SK-N-SH treated with all-trans-retinoic acid at 6 μM for 48 hours (cell line): ENCODE measurements around the gene FRYL.
A peak's percentile ranks its signal among the peaks of the same experiment; 100 is the strongest.

Source experiments
- ATAC-seq: fragments of 200-7000 bp; cut with Tn5 transposase; 3 replicates; pipeline ENCODE4 v1.9.1; 2020; ENCODE audit warnings: mild to moderate bottlenecking, moderate library complexity
- BACH2 ChIP-seq: fragments of 250-450 bp; sonication (Bioruptor Pico); IDR thresholded peaks from 2 replicates; pipeline ENCODE4 v1.9.0; 2021; ENCODE audit warnings: mild to moderate bottlenecking, borderline replicate concordance
- CSDC2 ChIP-seq: fragments of 250-450 bp; sonication (Bioruptor Pico); IDR thresholded peaks from 2 replicates; pipeline ENCODE4 v1.5.0; 2020; ENCODE audit warnings: mild to moderate bottlenecking, moderate library complexity
- CSRNP3 ChIP-seq: fragments of 250-450 bp; sonication (Bioruptor Pico); IDR thresholded peaks from 2 replicates; pipeline ENCODE4 v1.5.1; 2021; ENCODE audit warnings: mild to moderate bottlenecking, moderate library complexity
- ESRRG ChIP-seq: fragments of 250-450 bp; sonication (Bioruptor Pico); IDR thresholded peaks from 2 replicates; pipeline ENCODE4 v1.6.1; 2021; ENCODE audit warnings: mild to moderate bottlenecking
- GLIS3 ChIP-seq: fragments of 250-450 bp; sonication (Bioruptor Pico); IDR thresholded peaks from 2 replicates; pipeline ENCODE4 v1.5.0; 2020; ENCODE audit warnings: mild to moderate bottlenecking, moderate library complexity
- ISL1 ChIP-seq: fragments of 250-450 bp; sonication (Bioruptor Pico); IDR thresholded peaks from 2 replicates; pipeline ENCODE4 v2.1.2; 2022; ENCODE audit warnings: mild to moderate bottlenecking, moderate library complexity
- OSR1 ChIP-seq: fragments of 250-450 bp; sonication (Bioruptor Pico); IDR thresholded peaks from 2 replicates; pipeline ENCODE4 v1.8.0; 2022; ENCODE audit warnings: moderate library complexity, mild to moderate bottlenecking, inconsistent platforms
- PATZ1 ChIP-seq: fragments of 250-450 bp; sonication (Bioruptor Pico); IDR thresholded peaks from 2 replicates; pipeline ENCODE4 v1.8.0; 2020; ENCODE audit warnings: mild to moderate bottlenecking, moderate library complexity, borderline replicate concordance
- POU6F1 ChIP-seq: fragments of 250-450 bp; sonication (Bioruptor Pico); IDR thresholded peaks from 2 replicates; pipeline ENCODE4 v1.8.0; 2021; ENCODE audit warnings: low read depth, mild to moderate bottlenecking, moderate library complexity, borderline replicate concordance
- PPARA ChIP-seq: fragments of 250-450 bp; sonication (Bioruptor Pico); IDR thresholded peaks from 2 replicates; pipeline ENCODE4 v1.5.0; 2020; ENCODE audit warnings: mild to moderate bottlenecking, borderline replicate concordance
- RARB ChIP-seq: fragments of 250-450 bp; sonication (Bioruptor Pico); IDR thresholded peaks from 2 replicates; pipeline ENCODE4 v1.8.0; 2021; ENCODE audit warnings: mild to moderate bottlenecking, moderate library complexity
- SNAI2 ChIP-seq: fragments of 250-450 bp; sonication (Bioruptor Pico); IDR thresholded peaks from 2 replicates; pipeline ENCODE4 v1.5.0; 2020; ENCODE audit warnings: mild to moderate bottlenecking, moderate library complexity
- TCF4 ChIP-seq: fragments of 250-450 bp; sonication (Bioruptor Pico); IDR thresholded peaks from 2 replicates; pipeline ENCODE4 v1.8.0; 2021; ENCODE audit warnings: mild to moderate bottlenecking, moderate library complexity, borderline replicate concordance
- TOX ChIP-seq: fragments of 250-450 bp; sonication (Bioruptor Pico); IDR thresholded peaks from 2 replicates; pipeline ENCODE4 v1.8.0; 2021; ENCODE audit warnings: mild to moderate bottlenecking, moderate library complexity, borderline replicate concordance
- TSHZ2 ChIP-seq: fragments of 250-450 bp; sonication (Bioruptor Pico); IDR thresholded peaks from 2 replicates; pipeline ENCODE4 v1.5.0; 2020; ENCODE audit warnings: mild to moderate bottlenecking, moderate library complexity
- ZC3H10 ChIP-seq: fragments of 250-450 bp; sonication (Bioruptor Pico); IDR thresholded peaks from 2 replicates; pipeline ENCODE4 v1.5.1; 2021; ENCODE audit warnings: mild to moderate bottlenecking, moderate library complexity
- ZFP3 ChIP-seq: fragments of 250-450 bp; sonication (Bioruptor Pico); IDR thresholded peaks from 2 replicates; pipeline ENCODE4 v1.5.0; 2020; ENCODE audit warnings: mild to moderate bottlenecking, moderate library complexity
- ZFP30 ChIP-seq: fragments of 450-650 bp; formaldehyde crosslinking; IDR thresholded peaks from 2 replicates; pipeline ENCODE4 v1.5.0; 2022; ENCODE audit warnings: mild to moderate bottlenecking, moderate library complexity
- ZNF70 ChIP-seq: fragments of 450-650 bp; formaldehyde crosslinking; IDR thresholded peaks from 2 replicates; pipeline ENCODE4 v1.5.0; 2020; ENCODE audit warnings: mild to moderate bottlenecking, moderate library complexity
- ZNF8 ChIP-seq: fragments of 450-650 bp; formaldehyde crosslinking; IDR thresholded peaks from 2 replicates; pipeline ENCODE4 v1.5.0; 2020; ENCODE audit warnings: mild to moderate bottlenecking, moderate library complexity

The FRYL gene

GRCh38 chr4:48589098-48589445, 191.0 kb downstream of the FRYL start (continued):
- TF ChIP-seq ZNF8 (CRISPR knock-in tag) (no peak), ZC3H10 (CRISPR knock-in tag) (no peak), POU6F1 (CRISPR knock-in tag) (no peak), PATZ1 (no peak), OSR1 (no peak), ISL1 (CRISPR knock-in tag) (no peak), GLIS3 (CRISPR knock-in tag) (no peak), RARB (CRISPR knock-in tag) (no peak), CSRNP3 (CRISPR knock-in tag) (no peak)

- TF ChIP-seq ESRRG (CRISPR knock-in tag) (no peak), ZFP3 (CRISPR knock-in tag) (no peak), RARB (CRISPR knock-in tag) (no peak), ZNF70 (CRISPR knock-in tag) (no peak), CSDC2 (no peak), BACH2 (CRISPR knock-in tag) (no peak), TOX (CRISPR knock-in tag) (no peak), TSHZ2 (CRISPR knock-in tag) (no peak)
Measured at GRCh38 chr4:48588230-48589097, 191.6 kb downstream of the FRYL start.

GRCh38 chr4:48585401-48585800, 194.7 kb downstream of the FRYL start:
- TF ChIP-seq CSDC2 = no peak
- no peak for ATAC-seq

More at GRCh38 chr4:48588230-48589097, 191.6 kb downstream of the FRYL start:
- no peak for ATAC-seq

GRCh38 chr4:48578132-48578968, 201.7 kb downstream of the FRYL start:
- peak; percentile 93 for ATAC-seq
- TF ChIP-seq ISL1 (CRISPR knock-in tag) = no peak
- no peak for TF ChIP-seq CSRNP3 (CRISPR knock-in tag)
- no peak for TF ChIP-seq PPARA (CRISPR knock-in tag)
- no peak for TF ChIP-seq SNAI2
- no peak for TF ChIP-seq ZFP3 (CRISPR knock-in tag)
- TF ChIP-seq ZFP30 (CRISPR knock-in tag) = no peak
- TF ChIP-seq ZC3H10 (CRISPR knock-in tag) = no peak
- no peak for TF ChIP-seq POU6F1 (CRISPR knock-in tag)
- no peak for TF ChIP-seq TCF4
- TF ChIP-seq ZNF8 (CRISPR knock-in tag) = no peak
- no peak for TF ChIP-seq TOX (CRISPR knock-in tag)
- no peak for TF ChIP-seq CSDC2
- no peak for TF ChIP-seq ESRRG (CRISPR knock-in tag)
- no peak for TF ChIP-seq PATZ1
- no peak for TF ChIP-seq ZNF70 (CRISPR knock-in tag)
- no peak for TF ChIP-seq GLIS3 (CRISPR knock-in tag)
